Endothelial cell of umbilical vein (primary cell): ENCODE data around the gene SERINC2. TPM values are rescaled to one million over a fixed set of nuclear protein-coding genes. Genes with fewer than 3 reads are reported as not detected.

ENCODE experiments used
- BruUV-seq: library from RNA; stranded (reverse); fragments of 400-500 nt; replicated peaks from 2 replicates; lab custom pipeline; 2021; lab: Mats Ljungman, UMichigan
- CTCF ChIA-PET: fragments of 300-600, 350-600 bp; sonication (Branson Sonifier 250); formaldehyde crosslinking; loops from one replicate; lab custom pipeline; 2021; ENCODE audit warnings: antibody characterized with exemption, inconsistent platforms; lab: Charles Lee
- POLR2A ChIA-PET: fragments of 300-600, 350-600 bp; sonication (Branson Sonifier 250); formaldehyde crosslinking; loops from one replicate; lab custom pipeline; 2021; ENCODE audit warnings: antibody characterized with exemption, inconsistent platforms; lab: Charles Lee
- DNase-seq: peaks from one replicate; pipeline ENCODE4 v3.0.0-alpha.2; 2011; ENCODE audit warnings: low read depth, low spot score
- FAIRE-seq: peaks from 2 replicates; lab custom pipeline; 2011; peaks lifted over from hg19 to GRCh38; lab: Jason Lieb, UNC
- H2AFZ ChIP-seq: 2 replicates; pipeline ENCODE4 v1.6.0; 2012; ENCODE audit warnings: low read depth, low read length, control low read depth, inconsistent platforms
- H3K27ac ChIP-seq: 2 replicates; pipeline ENCODE4 v1.5.1; 2011; ENCODE audit warnings: low read depth, mild to moderate bottlenecking, control low read depth, low read length, moderate library complexity; ENCODE audit not compliant: insufficient read depth
- H3K27me3 ChIP-seq, 2 experiments: 2 replicates each; pipeline versions ENCODE4 v1.6.0 to v1.6.1; 2011; ENCODE audit warnings: low read length in 2 of 2, mixed read lengths in 1 of 2; ENCODE audit not compliant: control insufficient read depth in 2 of 2, insufficient read depth in 2 of 2
- H3K36me3 ChIP-seq, 2 experiments: 2 replicates in 1 of 2; 3 replicates in 1 of 2; pipeline ENCODE4 v1.5.1; 2011; ENCODE audit warnings: low read length in 2 of 2, mild to moderate bottlenecking in 1 of 2, moderate library complexity in 1 of 2; ENCODE audit not compliant: control insufficient read depth in 2 of 2, insufficient read depth in 2 of 2; ENCODE audit errors: extremely low read depth in 1 of 2
- H3K4me1 ChIP-seq: 3 replicates; pipeline ENCODE4 v1.5.1; 2011; ENCODE audit warnings: mild to moderate bottlenecking, low read length; ENCODE audit not compliant: control insufficient read depth, insufficient read depth; ENCODE audit errors: extremely low read depth
- H3K4me2 ChIP-seq: 2 replicates; pipeline ENCODE4 v1.6.1; 2011; ENCODE audit warnings: low read length, control low read depth, mixed read lengths; ENCODE audit not compliant: insufficient read depth
- H3K4me3 ChIP-seq, 3 experiments: fragments of 200-600 bp in 1 of 3; sonication (generic), shearing (Covaris generic) in 1 of 3; replicated peaks in 1 of 3; 2 replicates each; pipeline ENCODE4 v1.5.1; 2011 to 2016; ENCODE audit warnings: control low read depth in 3 of 3, low read length in 3 of 3, mild to moderate bottlenecking in 2 of 3, inconsistent platforms in 1 of 3, low read depth in 1 of 3, moderate library complexity in 1 of 3; ENCODE audit not compliant: insufficient read depth in 1 of 3
- H3K79me2 ChIP-seq: 2 replicates; pipeline ENCODE4 v1.6.0; 2012; ENCODE audit warnings: low read length, inconsistent platforms; ENCODE audit not compliant: control insufficient read depth, insufficient read depth
- H3K9ac ChIP-seq: replicated peaks from 2 replicates; pipeline ENCODE3; 2011; ENCODE audit warnings: low read length, control low read depth; ENCODE audit not compliant: insufficient read depth; ENCODE audit errors: extremely low read depth
- H3K9me1 ChIP-seq: replicated peaks from 3 replicates; pipeline ENCODE4 v1.6.0; 2011; ENCODE audit warnings: mild to moderate bottlenecking, low read length; ENCODE audit not compliant: control insufficient read depth, insufficient read depth; ENCODE audit errors: extremely low read depth
- H3K9me3 ChIP-seq: replicated peaks from 2 replicates; pipeline ENCODE4 v1.5.1; 2012; ENCODE audit warnings: low read length, inconsistent platforms; ENCODE audit not compliant: control insufficient read depth, insufficient read depth
- H4K20me1 ChIP-seq: replicated peaks from 2 replicates; pipeline ENCODE3; 2011; ENCODE audit warnings: mild to moderate bottlenecking, low read length; ENCODE audit not compliant: control insufficient read depth, insufficient read depth; ENCODE audit errors: extremely low read depth
- EZH2 ChIP-seq: IDR thresholded peaks from 2 replicates; pipeline ENCODE4 v1.6.1; 2012; ENCODE audit warnings: borderline replicate concordance, low read depth, mild to moderate bottlenecking, moderate library complexity, low read length, inconsistent platforms; ENCODE audit not compliant: severe bottlenecking
- FOS ChIP-seq: IDR thresholded peaks from 2 replicates; pipeline ENCODE4 v1.6.1; 2011; ENCODE audit warnings: mild to moderate bottlenecking, low read length, moderate library complexity, borderline replicate concordance; ENCODE audit not compliant: insufficient read depth
- GATA2 ChIP-seq: IDR thresholded peaks from 2 replicates; pipeline ENCODE4 v1.7.0; 2011; ENCODE audit warnings: low read depth, mild to moderate bottlenecking, moderate library complexity, mixed read lengths, low read length; ENCODE audit not compliant: insufficient read length, insufficient read depth
- JUN ChIP-seq: IDR thresholded peaks from 2 replicates; pipeline ENCODE4 v1.6.1; 2011; ENCODE audit warnings: borderline replicate concordance, low read depth; ENCODE audit not compliant: insufficient read length, insufficient read depth
- MYC ChIP-seq: IDR thresholded peaks from one replicate; pipeline ENCODE4 v1.6.1; 2011; ENCODE audit warnings: mild to moderate bottlenecking, low read depth, low read length
- POLR2A ChIP-seq: IDR thresholded peaks from 2 replicates; pipeline ENCODE4 v1.6.1; 2012; ENCODE audit warnings: low read depth, mild to moderate bottlenecking, control low read depth, low read length
- POLR2AphosphoS5 ChIP-seq: IDR thresholded peaks from 2 replicates; pipeline ENCODE4 v1.6.1; 2012; ENCODE audit warnings: low read depth, mild to moderate bottlenecking, control low read depth, low read length, moderate library complexity; ENCODE audit not compliant: insufficient read depth
- dilution Hi-C: fragments of 300-500 bp; cut with MboI; formaldehyde crosslinking; loops from one replicate; pipeline ENCODE4 v1.15.0; 2019; ENCODE audit warnings: low sequenced_read_pairs; ENCODE audit not compliant: extremely low pct_ligation_motif_present
- intact Hi-C: fragments of 100-400 bp; cut with micrococcal nuclease; formaldehyde crosslinking; loops from one replicate; pipeline ENCODE4 v1.10.0; 2022
- polyA plus RNA-seq, 4 experiments: library from polyadenylated mRNA; depleted of rRNA in 3 of 4; stranded (reverse) in 3 of 4; unstranded in 1 of 4; fragments of >200 nt; gene quantifications; 2 replicates each; pipeline versions ENCODE4 v1.2.1 to v1.2.3, GENCODE V29; 2011 to 2012; ENCODE audit warnings: missing spikeins in 1 of 4
- total RNA-seq: library from RNA; stranded (reverse); gene quantifications from 2 replicates; pipeline ENCODE4 v1.2.3, GENCODE V29; 2021
- TF ChIP-seq, protein P1 (sequence below): IDR thresholded peaks from 2 replicates; pipeline ENCODE4 v1.6.1; 2011; ENCODE audit not compliant: insufficient read depth, insufficient read length
- TF ChIP-seq, protein P2 (sequence below), 2 donors: IDR thresholded peaks; 1 replicate in 1 of 2; 2 replicates in 1 of 2; pipeline ENCODE4 v1.5.1; 2011; ENCODE audit warnings: low read length in 2 of 2, mild to moderate bottlenecking in 2 of 2, moderate library complexity in 2 of 2, control low read depth in 1 of 2, inconsistent platforms in 1 of 2, low read depth in 1 of 2; ENCODE audit not compliant: insufficient read depth in 1 of 2; ENCODE audit errors: extremely low read depth in 1 of 2

SERINC2 gene
- total and polyA plus RNA-seq, 2 donors (not counting 3 experiments of a cell fraction or from before 2014, with no cell fraction given): 19.4 to 34.6 TPM

DNA sequence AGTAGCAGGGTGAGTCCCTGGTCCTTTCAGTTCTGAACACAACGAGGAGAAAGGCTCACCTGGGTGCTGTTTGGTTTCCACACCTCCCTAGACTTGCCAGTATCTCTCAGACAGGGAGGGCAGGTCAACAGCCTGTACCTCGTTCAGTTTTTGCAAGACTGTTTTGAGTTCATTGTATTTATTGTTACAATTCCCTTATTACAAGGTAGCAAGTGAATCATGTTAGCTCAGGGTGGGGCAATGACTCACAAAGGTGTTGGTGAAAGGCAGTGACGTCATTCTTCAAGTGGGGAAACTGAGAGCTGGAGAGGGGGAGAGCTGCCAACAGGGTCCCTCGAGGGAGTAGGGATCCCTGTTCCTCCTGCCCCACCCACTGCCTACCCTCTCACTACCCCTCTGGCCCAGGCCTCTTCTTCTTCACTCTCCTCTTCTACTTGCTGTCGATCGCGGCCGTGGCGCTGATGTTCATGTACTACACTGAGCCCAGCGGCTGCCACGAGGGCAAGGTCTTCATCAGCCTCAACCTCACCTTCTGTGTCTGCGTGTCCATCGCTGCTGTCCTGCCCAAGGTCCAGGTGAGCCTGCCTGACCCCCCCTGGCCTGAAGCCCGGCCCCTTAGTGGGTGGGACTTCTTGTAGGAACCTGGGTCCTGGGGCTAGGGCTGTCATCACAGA is 13.4 kb downstream of the SERINC2 start:
- CTCF ChIA-PET: interaction anchor here (8.8 to 17.5 kb wide), 2 partner anchors 30 to 243 kb away, joined by 121 to 236 read pairs; no protein-coding TSS in a partner anchor
- intact Hi-C loops (no loop called here), dilution Hi-C loops (no loop called here)
- H3K27me3 ChIP-seq: no peaks in the 10 kb centered on the region
- POLR2A ChIA-PET: no interaction called here
- H3K27ac ChIP-seq: no peak overlapping the region
- no peaks in the 10 kb centered on the region for H3K9me1 ChIP-seq
- H3K4me2 ChIP-seq: no peak overlapping the region
- FAIRE-seq (no peak), DNase-seq (no peak)
- H3K36me3 ChIP-seq: no peaks in the 10 kb centered on the region
- no TSS peak for BruUV-seq
- no peak overlapping the region for H2AFZ ChIP-seq
- no peaks in the 10 kb centered on the region for H3K9me3 ChIP-seq
- H3K4me1 ChIP-seq: peaks cover 4% of the 10 kb centered on the region
- H4K20me1 ChIP-seq: no peaks in the 10 kb centered on the region
- H3K79me2 ChIP-seq: no peaks in the 10 kb centered on the region
- no peak overlapping the region for H3K9ac ChIP-seq
- TF ChIP-seq, protein P1, sequence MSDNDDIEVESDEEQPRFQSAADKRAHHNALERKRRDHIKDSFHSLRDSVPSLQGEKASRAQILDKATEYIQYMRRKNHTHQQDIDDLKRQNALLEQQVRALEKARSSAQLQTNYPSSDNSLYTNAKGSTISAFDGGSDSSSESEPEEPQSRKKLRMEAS: no peak
- TF ChIP-seq EZH2 (no peak), FOS (no peak), POLR2A (no peak), GATA2 (no peak), MYC (no peak), POLR2AphosphoS5 (no peak), JUN (no peak)
- TF ChIP-seq, protein P2, sequence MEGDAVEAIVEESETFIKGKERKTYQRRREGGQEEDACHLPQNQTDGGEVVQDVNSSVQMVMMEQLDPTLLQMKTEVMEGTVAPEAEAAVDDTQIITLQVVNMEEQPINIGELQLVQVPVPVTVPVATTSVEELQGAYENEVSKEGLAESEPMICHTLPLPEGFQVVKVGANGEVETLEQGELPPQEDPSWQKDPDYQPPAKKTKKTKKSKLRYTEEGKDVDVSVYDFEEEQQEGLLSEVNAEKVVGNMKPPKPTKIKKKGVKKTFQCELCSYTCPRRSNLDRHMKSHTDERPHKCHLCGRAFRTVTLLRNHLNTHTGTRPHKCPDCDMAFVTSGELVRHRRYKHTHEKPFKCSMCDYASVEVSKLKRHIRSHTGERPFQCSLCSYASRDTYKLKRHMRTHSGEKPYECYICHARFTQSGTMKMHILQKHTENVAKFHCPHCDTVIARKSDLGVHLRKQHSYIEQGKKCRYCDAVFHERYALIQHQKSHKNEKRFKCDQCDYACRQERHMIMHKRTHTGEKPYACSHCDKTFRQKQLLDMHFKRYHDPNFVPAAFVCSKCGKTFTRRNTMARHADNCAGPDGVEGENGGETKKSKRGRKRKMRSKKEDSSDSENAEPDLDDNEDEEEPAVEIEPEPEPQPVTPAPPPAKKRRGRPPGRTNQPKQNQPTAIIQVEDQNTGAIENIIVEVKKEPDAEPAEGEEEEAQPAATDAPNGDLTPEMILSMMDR (IDR thresholded peaks at IDR 0.05; ENCODE audit: extremely low read depth in 1 of 2, insufficient read depth in 1 of 2, low read depth in 1 of 2, low read length in 2 of 2): no peak
- H3K4me3 ChIP-seq: no peak overlapping the region
